Epithelial cell of proximal tubule (primary cell): ENCODE results near the gene CCDC185. TPM values are rescaled to one million over a fixed set of nuclear protein-coding genes. Genes with fewer than 3 reads are reported as not detected.

Source experiments
- DNase-seq: peaks from one replicate; pipeline ENCODE4 v3.0.0-alpha.2; 2011; ENCODE audit warnings: low read depth
- H3K4me3 ChIP-seq: 2 replicates; pipeline ENCODE4 v1.5.1; 2011; ENCODE audit warnings: low read depth, mild to moderate bottlenecking, low read length
- total RNA-seq: library from RNA; depleted of rRNA; stranded (reverse); fragments of >200 nt; gene quantifications from 2 replicates; pipeline ENCODE4 v1.2.3, GENCODE V29; 2015
- TF ChIP-seq, protein P1 (sequence below): conservative IDR thresholded peaks from 2 replicates; pipeline ENCODE4 v1.5.1; 2012; ENCODE audit warnings: low read depth, mild to moderate bottlenecking, low read length

Gene CCDC185
- total RNA-seq, 1 donor from 2014 or later: not detected

DNA sequence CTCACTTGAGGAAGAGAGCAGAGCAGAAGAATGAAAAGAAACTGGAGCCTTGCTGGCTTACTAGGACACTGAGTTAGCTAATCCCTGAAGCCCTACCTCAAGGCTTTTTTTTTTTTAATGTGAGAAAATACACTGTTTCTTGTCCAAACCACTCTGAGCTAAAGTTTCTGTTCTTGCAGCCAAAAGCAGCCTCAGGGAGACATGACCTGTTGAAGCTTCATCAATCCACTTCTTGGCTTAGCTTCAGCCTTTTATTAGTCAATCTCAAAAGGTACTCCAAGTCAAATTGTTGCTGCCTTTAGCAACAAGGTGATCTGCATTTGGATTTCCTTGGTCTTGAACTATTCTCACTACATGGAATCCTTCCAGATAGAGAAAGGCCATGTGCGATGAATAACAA is 33.7 kb downstream of the CCDC185 start:
- no peak for DNase-seq
- TF ChIP-seq, protein P1, sequence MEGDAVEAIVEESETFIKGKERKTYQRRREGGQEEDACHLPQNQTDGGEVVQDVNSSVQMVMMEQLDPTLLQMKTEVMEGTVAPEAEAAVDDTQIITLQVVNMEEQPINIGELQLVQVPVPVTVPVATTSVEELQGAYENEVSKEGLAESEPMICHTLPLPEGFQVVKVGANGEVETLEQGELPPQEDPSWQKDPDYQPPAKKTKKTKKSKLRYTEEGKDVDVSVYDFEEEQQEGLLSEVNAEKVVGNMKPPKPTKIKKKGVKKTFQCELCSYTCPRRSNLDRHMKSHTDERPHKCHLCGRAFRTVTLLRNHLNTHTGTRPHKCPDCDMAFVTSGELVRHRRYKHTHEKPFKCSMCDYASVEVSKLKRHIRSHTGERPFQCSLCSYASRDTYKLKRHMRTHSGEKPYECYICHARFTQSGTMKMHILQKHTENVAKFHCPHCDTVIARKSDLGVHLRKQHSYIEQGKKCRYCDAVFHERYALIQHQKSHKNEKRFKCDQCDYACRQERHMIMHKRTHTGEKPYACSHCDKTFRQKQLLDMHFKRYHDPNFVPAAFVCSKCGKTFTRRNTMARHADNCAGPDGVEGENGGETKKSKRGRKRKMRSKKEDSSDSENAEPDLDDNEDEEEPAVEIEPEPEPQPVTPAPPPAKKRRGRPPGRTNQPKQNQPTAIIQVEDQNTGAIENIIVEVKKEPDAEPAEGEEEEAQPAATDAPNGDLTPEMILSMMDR: no peak
- H3K4me3 ChIP-seq: no peak overlapping the region

DNA sequence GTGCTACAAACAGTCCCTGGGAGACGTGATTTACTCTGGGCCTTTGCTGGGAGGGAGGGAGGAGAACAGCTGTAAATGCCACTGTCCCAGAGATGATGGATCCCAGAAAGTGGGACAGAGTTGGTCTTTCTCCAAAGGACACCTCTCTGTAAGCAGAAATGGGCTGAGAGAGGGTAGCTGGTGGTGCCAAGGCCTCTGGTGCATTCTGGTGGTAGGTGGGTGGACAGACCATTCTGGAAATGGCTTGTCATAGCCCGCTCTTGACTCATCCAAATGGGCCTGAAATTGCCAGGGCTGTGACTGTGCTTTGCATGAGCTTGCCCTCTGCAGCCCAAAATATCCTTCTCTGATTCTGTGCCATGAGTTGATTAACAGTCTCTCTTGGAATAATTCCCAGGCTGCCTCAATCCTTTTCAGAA is 36.1 kb downstream of the CCDC185 start:
- no peak overlapping the region for H3K4me3 ChIP-seq

DNA sequence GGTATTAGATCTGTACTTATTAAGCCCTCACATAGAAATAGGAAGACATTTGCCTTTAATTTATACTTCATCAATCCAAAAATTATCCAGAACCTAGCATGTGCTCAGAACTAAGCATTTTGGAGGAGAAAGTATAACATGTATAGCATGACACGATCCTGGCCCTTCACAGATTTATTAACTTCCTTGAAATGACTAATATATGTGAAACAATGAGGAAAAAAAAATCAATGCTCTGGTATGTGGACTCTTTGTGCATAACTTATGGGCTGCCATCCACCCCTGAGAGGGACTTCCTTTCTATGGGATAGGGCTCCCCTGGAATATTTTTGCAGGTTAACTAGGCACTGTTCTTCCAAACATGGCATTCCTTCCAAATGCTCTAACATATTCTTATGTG is 36.6 kb downstream of the CCDC185 start:
- TF ChIP-seq, protein P1: no peak
- DNase-seq: no peak
- no peak overlapping the region for H3K4me3 ChIP-seq

More for the DNA sequence above, 36.1 kb downstream of the CCDC185 start:
- DNase-seq: no peak
- TF ChIP-seq, protein P1: no peak

DNA sequence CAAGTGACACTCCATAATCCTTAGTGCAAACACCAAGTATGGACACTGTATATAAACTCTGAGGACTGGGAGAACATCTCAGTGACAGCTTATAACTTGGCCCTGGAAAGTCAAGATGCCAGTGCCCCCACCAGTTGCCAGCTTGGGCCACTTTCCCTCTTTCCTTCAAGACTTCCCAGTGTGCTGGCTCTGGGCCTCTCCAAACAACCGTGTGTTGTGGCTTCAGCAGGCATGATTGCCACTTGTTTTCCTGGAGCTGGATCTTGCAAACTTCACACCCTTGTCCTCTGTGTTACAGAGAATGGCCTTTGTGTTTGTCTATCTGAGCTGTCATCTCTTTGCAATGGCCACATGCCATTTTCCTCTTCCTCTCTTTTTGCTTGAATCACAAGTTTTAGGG is 37.0 kb downstream of the CCDC185 start:
- TF ChIP-seq, protein P1: no peak
- no peak overlapping the region for H3K4me3 ChIP-seq
- no peak for DNase-seq

DNA sequence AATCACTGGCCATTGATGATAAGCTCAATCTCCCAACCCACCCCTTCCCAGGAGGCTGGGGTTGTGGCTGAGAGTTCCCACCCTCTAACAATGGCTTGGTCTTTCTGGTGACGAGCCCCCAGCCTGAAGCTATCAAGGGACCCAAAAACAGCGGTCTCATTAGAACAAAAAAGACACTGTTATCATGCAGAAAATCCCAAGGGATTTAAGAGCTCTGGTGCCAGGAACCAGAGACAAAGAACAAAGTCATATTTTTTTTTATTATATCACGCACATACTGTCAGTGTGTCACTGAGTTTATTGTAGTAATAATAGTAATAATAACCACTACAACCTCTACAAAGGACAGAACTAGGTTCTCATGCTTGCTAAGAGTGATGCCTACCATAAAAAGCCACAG is 43.9 kb downstream of the CCDC185 start:
- DNase-seq: no peak
- no peak overlapping the region for H3K4me3 ChIP-seq
- TF ChIP-seq, protein P1: no peak

DNA sequence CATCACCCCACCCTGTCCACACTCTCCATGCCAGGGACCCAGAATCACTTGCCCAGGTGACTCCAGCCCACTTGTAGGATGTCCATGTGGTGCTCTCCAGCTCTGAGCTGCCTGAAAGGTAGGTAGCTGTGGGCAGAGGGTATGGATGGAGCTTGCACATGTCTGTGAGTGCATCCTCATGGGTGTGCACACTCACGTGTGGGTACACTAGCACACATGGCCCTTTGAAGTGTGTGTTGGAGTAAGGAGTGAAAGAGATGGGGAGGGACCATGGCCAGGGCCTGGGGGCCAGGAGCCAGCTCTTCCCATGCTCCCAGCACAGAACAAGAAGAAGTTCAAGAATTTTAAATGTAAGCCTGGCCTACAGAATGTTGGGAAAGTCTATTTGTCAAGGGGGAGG is 50.2 kb downstream of the CCDC185 start:
- TF ChIP-seq, protein P1: no peak
- no peak for DNase-seq
- no peak overlapping the region for H3K4me3 ChIP-seq

DNA sequence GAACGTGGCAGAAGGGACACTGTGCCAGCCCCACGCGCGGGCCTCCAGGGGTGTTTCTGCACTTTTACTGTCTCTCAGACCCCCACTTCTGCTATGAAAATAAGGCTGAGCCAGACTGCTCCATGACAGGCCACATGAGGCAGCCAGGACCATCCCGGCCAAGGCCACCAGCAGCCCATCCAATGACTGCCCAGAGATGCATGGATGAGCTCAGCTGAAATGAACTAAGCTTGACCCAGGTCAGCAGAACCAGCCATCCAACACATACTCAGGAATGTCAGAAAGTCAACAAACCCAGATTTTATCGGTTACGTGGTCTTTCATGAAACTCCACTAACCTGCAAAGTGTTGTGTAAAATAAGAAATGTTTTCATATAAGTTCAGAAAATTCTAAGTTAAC is 51.2 kb downstream of the CCDC185 start:
- DNase-seq: peak; percentile 31
- H3K4me3 ChIP-seq: no peak overlapping the region
- TF ChIP-seq, protein P1: no peak
